H4 (cell line): Measurements from ENCODE around the gene QSOX1. TPM values are rescaled to one million over a fixed set of nuclear protein-coding genes. Genes with fewer than 3 reads are reported as not detected.
A peak's percentile ranks its signal among the peaks of the same experiment; 100 is the strongest.

Experiments used
- DNase-seq: peaks from one replicate; pipeline ENCODE4 v3.0.0-alpha.2; 2015; ENCODE audit warnings: low spot score
- total RNA-seq: library from RNA; depleted of rRNA; stranded (reverse); fragments of >200 nt; shearing (Covaris generic); gene quantifications from 2 replicates; pipeline ENCODE4 v1.2.3, GENCODE V29; 2014

Gene QSOX1
- total RNA-seq, 1 experiment from 2014 or later, result 83.8 TPM

GRCh38 chr1:180145446-180145845 lies 9.2 kb upstream of the QSOX1 start:
- no peak for DNase-seq

DNA sequence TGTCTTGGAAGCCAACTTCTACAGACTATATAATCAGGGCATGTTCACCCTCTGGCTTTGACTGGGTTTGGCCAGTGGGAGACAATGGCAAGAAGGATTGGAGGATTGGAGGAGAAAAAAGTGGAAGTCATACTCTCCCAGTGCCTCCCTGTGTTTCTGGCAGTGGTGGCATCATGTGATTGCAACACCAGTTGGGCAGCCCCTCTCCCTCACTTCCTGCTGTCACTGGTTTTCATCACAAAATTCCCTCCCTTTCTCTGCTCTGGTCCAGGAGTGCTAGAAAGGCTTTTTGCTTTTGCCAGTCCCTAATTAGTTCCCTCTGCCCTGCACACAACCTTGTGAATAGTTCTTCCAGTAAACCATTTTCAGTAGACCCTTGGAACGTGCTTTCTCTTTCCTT lies 3.7 kb upstream of the QSOX1 start:
- no peak for DNase-seq

DNA sequence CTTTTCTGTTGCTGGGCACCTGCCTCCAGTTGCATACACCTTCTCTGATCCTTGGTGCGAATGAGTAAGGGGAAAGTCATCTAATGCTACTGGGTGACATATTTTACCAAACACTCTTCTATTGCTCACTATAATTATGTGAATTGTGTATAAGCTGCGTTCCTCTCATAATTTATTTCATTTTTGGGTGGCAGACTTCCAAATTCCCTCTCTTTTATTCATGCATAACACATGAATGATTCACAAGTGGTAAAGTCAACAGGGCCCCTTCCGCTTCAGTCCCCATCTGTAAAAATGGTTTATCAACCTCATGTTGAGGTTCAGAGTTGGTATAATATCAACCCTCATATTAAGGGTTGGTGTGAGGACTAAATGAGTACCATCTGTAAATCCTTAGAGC lies 3.2 kb upstream of the QSOX1 start:
- DNase-seq, result no peak

DNA sequence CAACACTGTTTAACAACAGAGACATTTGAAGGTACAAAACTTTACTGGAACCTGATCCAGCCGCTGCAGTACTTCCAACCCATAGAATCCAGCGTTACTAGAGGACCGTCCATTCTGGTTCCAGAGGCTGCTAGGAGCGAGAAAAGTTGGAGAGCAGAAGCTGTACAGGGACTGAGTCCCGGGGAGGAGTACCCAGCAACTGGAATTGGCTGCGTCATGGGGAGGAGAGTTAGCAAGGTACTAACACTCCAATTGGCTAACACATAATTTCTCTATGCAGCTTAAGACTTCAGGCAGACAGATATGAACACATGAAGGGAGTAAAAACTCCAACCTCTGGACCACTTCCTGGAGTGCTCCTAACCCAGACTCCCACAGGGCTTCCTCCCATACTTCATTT lies 2.1 kb upstream of the QSOX1 start:
- DNase-seq, result no peak

- DNase-seq, result no peak
Measured at GRCh38 chr1:180153032-180153431, 1.6 kb upstream of the QSOX1 start.

- no peak for DNase-seq
Measured at GRCh38 chr1:180154003-180154324, 705 bp upstream of the QSOX1 start.

DNA sequence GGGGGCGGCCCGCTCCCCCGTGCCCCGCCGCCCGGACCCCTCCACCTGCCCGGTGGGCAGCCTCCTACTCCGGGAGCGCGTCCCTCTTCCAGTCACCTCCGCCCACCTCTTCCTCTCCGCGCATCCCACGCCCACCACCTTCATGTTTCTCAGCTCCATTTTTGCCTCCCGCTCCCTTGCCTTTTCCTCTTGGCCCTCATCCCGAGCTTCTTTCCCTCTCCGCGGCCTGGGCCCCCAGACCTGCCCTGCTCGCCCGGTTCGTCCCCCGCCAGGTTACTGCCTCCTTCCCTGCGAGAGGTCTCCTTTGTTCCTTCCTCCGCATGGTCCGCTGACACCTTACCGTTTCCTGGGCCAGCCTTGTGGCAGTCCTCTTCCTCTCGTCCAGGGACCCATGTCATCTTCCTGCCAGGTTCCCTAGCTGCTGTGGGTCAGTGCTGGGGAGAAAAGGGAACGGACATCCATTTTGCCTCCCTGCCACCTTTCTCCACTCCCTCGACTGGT lies 563 bp downstream of the QSOX1 start:
- DNase-seq, result no peak

DNA sequence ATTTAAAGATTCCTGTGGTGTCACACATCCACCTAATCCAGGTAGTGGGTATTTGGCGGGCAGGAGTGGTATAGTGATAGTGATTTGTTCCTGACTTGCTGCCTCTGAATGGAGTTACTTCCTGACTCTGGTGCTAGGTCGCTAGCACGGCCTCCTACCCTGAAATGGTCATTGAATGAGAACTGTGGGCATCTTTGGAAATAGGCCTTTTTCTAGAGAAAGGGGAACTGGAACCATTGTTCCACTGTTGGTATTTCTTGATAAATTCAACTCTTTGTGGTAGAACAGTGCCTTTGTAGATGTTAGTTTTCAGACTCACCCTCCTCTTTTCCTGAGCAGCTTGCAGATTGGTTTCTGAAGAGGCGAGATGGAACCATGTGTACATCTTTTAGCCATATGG lies 1.5 kb downstream of the QSOX1 start:
- DNase-seq, result no peak

DNA sequence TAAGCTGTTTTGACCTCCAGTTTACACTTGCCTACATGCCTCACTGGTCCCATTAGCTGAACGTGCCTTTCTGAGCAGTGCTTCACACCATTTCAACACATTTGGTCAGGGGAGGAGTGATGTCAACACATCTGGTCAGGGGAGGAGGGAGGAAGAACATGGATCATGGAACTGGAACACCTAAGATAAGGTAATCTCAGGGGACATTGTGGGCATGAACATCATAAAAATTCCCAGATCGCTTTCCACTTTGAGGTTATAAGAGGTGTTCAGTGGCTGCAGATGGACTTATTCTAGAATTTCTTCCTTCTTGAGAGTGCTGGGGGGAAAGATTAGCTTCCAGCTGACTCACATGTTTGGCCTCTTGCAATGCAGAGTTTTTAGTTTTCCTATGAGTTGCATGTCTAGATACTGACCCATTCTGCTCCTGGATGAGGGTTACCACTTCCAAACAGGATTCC lies 2.0 kb downstream of the QSOX1 start:
- no peak for DNase-seq

GRCh38 chr1:180157108-180157507 lies 2.4 kb downstream of the QSOX1 start:
- no peak for DNase-seq

GRCh38 chr1:180157576-180158057 lies 2.9 kb downstream of the QSOX1 start:
- DNase-seq, result no peak

DNA sequence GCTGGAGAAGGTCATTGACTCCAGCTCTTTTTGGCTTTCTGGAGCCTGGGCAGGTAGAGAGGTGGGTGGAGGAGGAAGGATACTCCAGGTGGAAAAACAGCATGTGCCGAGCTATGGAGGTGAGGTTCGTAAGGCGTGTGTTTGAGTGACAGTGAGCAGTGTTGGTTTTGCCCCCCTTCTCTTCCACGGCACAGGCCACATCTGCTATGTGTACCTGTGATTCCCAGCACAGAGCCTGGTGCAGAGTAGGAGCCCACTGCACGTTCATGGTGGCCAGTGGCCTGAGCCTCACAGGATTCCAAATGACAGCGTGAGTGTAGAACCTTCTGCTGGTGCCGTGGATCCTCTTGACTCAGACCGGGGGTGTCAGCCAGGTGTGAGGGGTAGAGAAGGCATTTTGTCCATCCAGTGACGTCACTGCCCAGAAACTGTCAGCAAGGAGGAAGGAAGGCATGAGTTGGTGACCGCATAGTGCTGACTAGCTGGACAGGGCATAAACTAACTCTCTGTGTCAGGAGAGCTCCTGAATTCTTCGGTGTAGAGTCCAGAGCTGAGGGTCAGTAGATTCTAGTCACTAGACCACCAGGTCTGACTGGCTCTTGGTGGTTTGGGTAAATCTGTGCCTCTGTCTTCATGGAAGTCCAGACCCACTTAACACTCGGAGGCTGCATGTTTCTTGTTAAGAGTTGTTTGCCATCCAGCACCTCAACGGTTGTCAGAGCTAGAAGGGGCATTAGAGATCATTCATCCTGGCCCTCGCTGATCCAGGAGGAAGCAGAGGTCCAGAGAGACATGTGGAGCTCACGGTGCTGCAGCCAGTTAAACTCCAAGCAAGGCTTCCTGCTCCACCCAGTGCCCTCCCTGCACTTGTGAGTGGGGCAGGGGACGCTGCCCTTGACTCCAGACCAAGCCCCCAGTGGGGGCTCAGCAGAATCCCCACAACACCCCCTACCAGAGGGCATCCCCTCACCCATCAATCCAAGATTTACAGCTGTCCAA lies 3.8 kb downstream of the QSOX1 start:
- no peak for DNase-seq

DNA sequence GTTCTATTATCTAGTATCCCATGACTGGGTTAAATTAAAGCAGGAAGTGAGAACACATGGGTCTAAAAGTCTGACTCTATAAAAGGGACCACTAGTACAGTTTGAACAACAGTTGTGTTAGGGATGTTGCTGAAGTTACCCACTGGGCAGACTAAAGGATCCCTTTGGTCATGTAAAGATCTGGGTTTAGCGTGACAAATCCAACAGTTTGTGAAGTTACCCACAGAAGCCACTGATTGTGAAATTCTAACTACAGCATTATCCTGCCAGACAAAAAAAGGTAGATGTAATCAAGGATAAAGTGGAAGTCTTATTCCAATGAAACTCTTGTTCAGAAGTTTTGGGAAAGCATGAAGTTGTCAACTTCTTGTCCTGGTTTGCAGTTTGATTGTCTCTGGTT lies 5.7 kb downstream of the QSOX1 start:
- DNase-seq, result no peak

DNA sequence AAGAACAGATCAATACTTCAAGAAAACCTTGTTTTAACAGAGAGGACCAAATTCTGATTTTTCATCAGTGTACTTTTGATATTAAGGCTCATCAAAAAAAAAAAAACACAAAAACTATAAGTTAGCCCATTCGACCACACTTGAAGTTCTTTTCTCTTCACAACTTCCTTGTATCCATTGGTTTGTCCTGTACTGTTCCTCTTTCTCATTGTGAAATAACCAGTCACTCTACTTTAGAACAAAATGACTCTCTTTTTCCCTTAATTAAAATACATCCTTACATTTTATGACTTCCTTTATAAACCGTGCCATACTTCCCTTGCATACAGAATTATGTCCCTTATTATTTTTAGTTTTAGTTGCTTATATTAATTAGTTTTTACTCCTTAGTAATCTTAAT lies 8.4 kb downstream of the QSOX1 start:
- no peak for DNase-seq

GRCh38 chr1:180165096-180165495 lies 10.4 kb downstream of the QSOX1 start:
- no peak for DNase-seq

DNA sequence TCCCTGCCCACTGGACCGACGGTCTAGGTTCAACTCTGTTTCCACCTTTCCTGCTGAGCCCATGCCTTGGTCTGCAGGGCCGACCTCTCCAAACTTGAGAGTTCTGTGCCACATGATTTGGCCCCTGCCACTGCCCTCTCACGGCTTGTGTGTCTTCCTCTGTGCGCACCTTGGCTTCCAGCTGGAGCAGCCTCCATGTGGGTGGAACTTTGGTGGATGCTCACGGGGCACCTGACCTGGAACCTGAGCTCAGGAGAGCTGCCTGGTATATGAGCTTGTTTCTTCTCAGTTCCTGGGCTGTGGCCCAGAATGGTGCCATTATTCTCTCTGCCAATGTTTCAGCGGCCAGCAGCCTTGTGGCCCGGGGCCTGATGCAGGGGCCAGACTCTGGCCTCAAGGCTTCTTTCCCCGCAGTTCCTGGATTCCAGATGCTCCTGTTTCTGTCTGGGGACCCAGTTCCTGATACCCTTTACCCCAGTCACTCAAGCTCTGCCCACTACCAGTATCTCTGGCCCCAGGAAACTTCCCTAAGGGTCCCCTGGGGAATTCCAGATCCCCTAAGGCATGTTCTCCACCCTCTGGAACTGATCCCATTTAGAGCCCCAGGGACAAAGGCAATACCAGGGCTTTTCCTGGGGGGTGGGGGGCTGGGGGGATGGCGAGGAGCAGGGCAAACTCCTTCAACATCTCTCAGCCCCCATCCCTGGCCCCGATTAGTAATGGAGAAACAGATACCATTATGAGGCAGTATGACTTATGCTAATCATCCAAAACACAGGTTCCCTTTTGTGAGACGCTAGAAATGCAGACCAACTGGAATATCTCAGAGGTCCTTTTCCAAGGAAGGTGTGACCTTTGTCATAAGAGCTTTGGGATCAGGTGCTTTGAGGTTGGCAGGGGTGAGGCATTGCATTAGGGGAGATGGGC lies 11.1 kb downstream of the QSOX1 start:
- DNase-seq, result no peak

DNA sequence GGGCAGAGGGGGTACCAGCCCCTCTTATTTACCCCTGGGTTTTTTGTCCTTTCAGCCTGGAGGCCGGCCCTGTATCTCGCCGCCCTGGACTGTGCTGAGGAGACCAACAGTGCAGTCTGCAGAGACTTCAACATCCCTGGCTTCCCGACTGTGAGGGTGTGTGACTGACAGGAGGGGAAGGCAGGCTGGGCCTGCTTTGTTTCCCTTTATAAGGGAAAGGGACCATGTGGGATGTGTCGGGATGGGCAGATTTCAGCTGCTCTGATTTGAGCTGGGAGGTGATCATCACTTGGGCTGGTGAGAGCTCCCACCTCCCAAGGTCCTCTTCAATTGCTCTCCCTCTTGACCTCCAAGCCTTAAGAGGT lies 11.7 kb downstream of the QSOX1 start:
- DNase-seq, result no peak

DNA sequence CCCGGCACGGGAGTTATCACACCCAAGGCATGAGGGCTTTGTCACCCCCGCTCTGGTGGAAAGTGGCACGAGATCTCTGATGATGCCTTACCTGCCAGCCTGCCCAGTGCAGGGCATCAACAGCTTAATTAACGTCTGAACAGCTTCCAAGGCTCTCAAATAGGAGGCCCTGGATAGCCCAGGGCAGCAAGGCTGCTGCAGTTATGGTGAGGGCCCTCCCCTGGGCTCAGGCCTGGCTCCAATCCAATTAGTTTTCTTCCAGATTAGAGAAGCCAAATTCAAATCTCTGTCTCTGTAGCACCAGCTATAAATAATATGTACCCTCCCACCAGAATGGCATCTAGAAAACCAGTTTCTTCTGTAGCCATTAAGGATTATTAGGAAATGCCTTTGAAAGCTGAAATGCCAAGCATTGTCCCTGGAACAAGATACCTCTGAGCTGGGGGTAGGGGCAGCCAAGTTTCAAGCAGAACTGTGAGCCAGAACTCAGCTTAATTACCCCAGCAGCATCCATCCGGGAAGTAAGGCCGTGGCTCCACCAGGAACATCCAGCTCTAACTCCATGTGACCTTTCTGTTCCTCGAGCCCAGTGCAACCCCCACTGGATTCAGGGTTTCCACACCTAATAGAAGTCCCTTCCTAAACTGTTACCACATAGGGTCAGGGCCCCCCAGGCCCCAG lies 12.5 kb downstream of the QSOX1 start:
- DNase-seq, result no peak

- DNase-seq, result peak; percentile 51
Measured at GRCh38 chr1:180167721-180168467, 13.2 kb downstream of the QSOX1 start.

DNA sequence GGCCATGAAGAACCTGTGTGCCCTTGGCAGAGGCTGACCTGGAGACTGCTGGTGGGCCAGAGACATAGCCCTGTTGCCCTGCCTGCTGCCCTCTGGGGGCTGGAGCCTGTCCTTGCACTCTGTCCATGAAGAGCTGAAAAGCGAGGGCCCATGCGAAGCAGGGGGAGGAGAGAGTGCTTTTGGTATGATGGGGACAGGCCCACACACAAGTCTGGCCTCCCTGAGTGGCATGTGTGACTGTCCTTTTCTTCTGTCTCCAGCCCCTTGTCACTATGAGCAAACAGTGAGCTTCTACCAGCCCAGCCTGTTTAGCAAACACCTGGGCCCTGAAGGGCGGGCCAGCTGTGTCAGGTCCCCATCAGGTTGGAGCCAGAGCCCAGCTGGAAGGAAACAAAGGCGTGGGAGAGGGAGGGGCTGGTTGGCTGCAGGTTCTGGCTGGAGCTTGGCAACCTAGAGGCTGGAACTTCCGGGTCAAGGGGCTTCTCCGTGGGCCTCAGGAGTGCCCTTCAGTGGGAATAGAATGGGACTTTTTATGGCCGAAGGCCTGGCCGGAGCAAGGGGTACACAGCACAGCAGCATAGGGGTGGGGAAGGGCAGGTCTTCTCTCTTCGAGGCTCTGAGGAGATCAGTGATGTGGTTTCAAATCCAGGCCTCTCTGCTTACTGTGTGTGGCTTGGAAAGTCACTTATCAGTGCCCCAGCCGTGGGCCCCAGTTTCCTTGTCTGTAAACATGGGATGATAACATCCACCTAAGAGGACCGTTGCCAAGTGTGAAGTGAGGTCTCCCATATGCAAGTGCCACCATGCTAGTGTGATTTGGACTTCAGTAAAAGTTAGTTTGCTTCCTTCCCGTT lies 14.3 kb downstream of the QSOX1 start:
- peak; percentile 37 for DNase-seq
